ENCODE measurements around the gene ARHGAP15.

ARHGAP15 gene

DNA sequence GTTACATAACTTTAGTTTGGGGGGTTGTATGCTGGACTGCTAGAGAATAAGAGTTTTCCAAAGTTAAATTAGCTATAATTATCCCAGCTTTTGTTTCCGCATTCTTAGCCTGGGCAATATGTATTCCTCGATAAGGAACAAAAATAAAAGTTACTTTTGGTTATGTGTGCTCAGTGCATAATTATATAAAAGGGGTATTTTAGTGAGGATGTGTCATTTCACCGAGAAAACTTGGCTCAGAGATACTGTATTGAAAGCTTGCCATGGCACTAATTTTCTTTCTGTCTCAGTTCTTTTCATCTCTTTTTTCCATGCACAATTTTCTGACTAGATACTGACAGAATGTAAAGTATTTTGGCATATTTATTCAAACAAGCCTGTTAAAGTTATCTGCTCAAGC, 28.2 kb downstream of the ARHGAP15 start:
- no peak overlapping the region for H2AK5ac ChIP-seq (ENCODE audit: low read length)
- no peak overlapping the region for H2AFZ ChIP-seq (ENCODE audit: insufficient read depth, low read length, poor library complexity)

GRCh38 chr2:143158098-143158497, 28.9 kb downstream of the ARHGAP15 start:
- Histone ChIP-seq H2AFZ (ENCODE audit: insufficient read depth, low read length, poor library complexity) (no peak overlapping the region), H3K4me1 (ENCODE audit: control insufficient read depth in 1 of 2, insufficient read depth in 2 of 2, low read length in 2 of 2) (no peaks in the 10 kb centered on the region), H3K27ac (ENCODE audit: low read depth, low read length) (no peak overlapping the region), H3K14ac (ENCODE audit: low read length) (no peak overlapping the region), H2BK12ac (ENCODE audit: low read length) (no peak overlapping the region), H3K9ac (ENCODE audit: low read length) (no peak overlapping the region), H3K36me3 (ENCODE audit: control insufficient read depth in 1 of 2, insufficient read depth in 2 of 2, low read length in 2 of 2) (no peaks in the 10 kb centered on the region), H3K18ac (ENCODE audit: low read length) (no peak overlapping the region), H4K12ac (ENCODE audit: low read depth, low read length) (no peak overlapping the region), H4K91ac (ENCODE audit: low read depth, low read length) (no peak overlapping the region), H3K4me3 (ENCODE audit: low read depth, low read length) (no peak overlapping the region), H3K4ac (ENCODE audit: low read depth, low read length) (no peak overlapping the region), H2AK5ac (ENCODE audit: low read length) (no peak overlapping the region), H3K23ac (ENCODE audit: low read length) (no peak overlapping the region), H3K79me1 (ENCODE audit: low read length) (no peaks in the 10 kb centered on the region), H3K4me2 (ENCODE audit: low read length) (no peak overlapping the region), H2BK120ac (ENCODE audit: insufficient read depth, low read length, poor library complexity) (no peak overlapping the region), H3K9me3 (ENCODE audit: insufficient read depth, low read depth, low read length) (no peaks in the 10 kb centered on the region), H2BK5ac (ENCODE audit: low read depth, low read length, poor library complexity) (no peak overlapping the region), H3K27me3 (ENCODE audit: insufficient read depth, low read length) (no peaks in the 10 kb centered on the region), H3K79me2 (ENCODE audit: control insufficient read depth, insufficient read depth, low read length, poor library complexity) (no peaks in the 10 kb centered on the region), H4K8ac (ENCODE audit: low read depth, low read length) (no peak overlapping the region)
- no CpG with 5 or more reads among the region's 3 CpGs for WGBS (ENCODE audit: extremely low coverage, insufficient coverage, insufficient read length)
- DNase-seq: no peak

More for the DNA sequence above, 28.2 kb downstream of the ARHGAP15 start:
- Histone ChIP-seq H3K79me2 (ENCODE audit: control insufficient read depth, insufficient read depth, low read length, poor library complexity) (no peaks in the 10 kb centered on the region), H3K27me3 (ENCODE audit: insufficient read depth, low read length) (no peaks in the 10 kb centered on the region), H4K12ac (ENCODE audit: low read depth, low read length) (no peak overlapping the region), H3K36me3 (ENCODE audit: control insufficient read depth in 1 of 2, insufficient read depth in 2 of 2, low read length in 2 of 2) (no peaks in the 10 kb centered on the region), H3K4me2 (ENCODE audit: low read length) (no peak overlapping the region), H3K9me3 (ENCODE audit: insufficient read depth, low read depth, low read length) (no peaks in the 10 kb centered on the region), H2BK5ac (ENCODE audit: low read depth, low read length, poor library complexity) (no peak overlapping the region), H3K4ac (ENCODE audit: low read depth, low read length) (no peak overlapping the region), H3K79me1 (ENCODE audit: low read length) (no peaks in the 10 kb centered on the region), H2BK120ac (ENCODE audit: insufficient read depth, low read length, poor library complexity) (no peak overlapping the region), H3K27ac (ENCODE audit: low read depth, low read length) (no peak overlapping the region), H3K18ac (ENCODE audit: low read length) (no peak overlapping the region), H3K4me3 (ENCODE audit: low read depth, low read length) (no peak overlapping the region), H4K91ac (ENCODE audit: low read depth, low read length) (no peak overlapping the region), H3K23ac (ENCODE audit: low read length) (no peak overlapping the region), H4K8ac (ENCODE audit: low read depth, low read length) (no peak overlapping the region), H3K14ac (ENCODE audit: low read length) (no peak overlapping the region), H2BK12ac (ENCODE audit: low read length) (no peak overlapping the region), H3K4me1 (ENCODE audit: control insufficient read depth in 1 of 2, insufficient read depth in 2 of 2, low read length in 2 of 2) (no peaks in the 10 kb centered on the region), H3K9ac (ENCODE audit: low read length) (no peak overlapping the region)
- no CpG with 5 or more reads among the region's 3 CpGs for WGBS (ENCODE audit: extremely low coverage, insufficient coverage, insufficient read length)
- DNase-seq: no peak

- Histone ChIP-seq H3K14ac (ENCODE audit: low read length) (no peak overlapping the region), H3K79me2 (ENCODE audit: control insufficient read depth, insufficient read depth, low read length, poor library complexity) (no peaks in the 10 kb centered on the region), H2AK5ac (ENCODE audit: low read length) (no peak overlapping the region), H3K27ac (ENCODE audit: low read depth, low read length) (no peak overlapping the region), H3K27me3 (ENCODE audit: insufficient read depth, low read length) (no peaks in the 10 kb centered on the region), H3K18ac (ENCODE audit: low read length) (no peak overlapping the region), H4K91ac (ENCODE audit: low read depth, low read length) (no peak overlapping the region), H3K4ac (ENCODE audit: low read depth, low read length) (no peak overlapping the region), H4K8ac (ENCODE audit: low read depth, low read length) (no peak overlapping the region), H3K9ac (ENCODE audit: low read length) (no peak overlapping the region), H3K4me1 (ENCODE audit: control insufficient read depth in 1 of 2, insufficient read depth in 2 of 2, low read length in 2 of 2) (no peaks in the 10 kb centered on the region), H3K79me1 (ENCODE audit: low read length) (no peaks in the 10 kb centered on the region), H3K4me3 (ENCODE audit: low read depth, low read length) (no peak overlapping the region), H4K12ac (ENCODE audit: low read depth, low read length) (no peak overlapping the region), H2BK120ac (ENCODE audit: insufficient read depth, low read length, poor library complexity) (no peak overlapping the region), H2AFZ (ENCODE audit: insufficient read depth, low read length, poor library complexity) (no peak overlapping the region), H3K9me3 (ENCODE audit: insufficient read depth, low read depth, low read length) (no peaks in the 10 kb centered on the region), H3K36me3 (ENCODE audit: control insufficient read depth in 1 of 2, insufficient read depth in 2 of 2, low read length in 2 of 2) (no peaks in the 10 kb centered on the region), H2BK5ac (ENCODE audit: low read depth, low read length, poor library complexity) (no peak overlapping the region), H3K4me2 (ENCODE audit: low read length) (no peak overlapping the region), H3K23ac (ENCODE audit: low read length) (no peak overlapping the region), H2BK12ac (ENCODE audit: low read length) (no peak overlapping the region)
- DNase-seq: no peak
- WGBS (ENCODE audit: extremely low coverage, insufficient coverage, insufficient read length): no CpG with 5 or more reads among the region's 10 CpGs
These were observed 29.6 kb downstream of the ARHGAP15 start for GRCh38 chr2:143158551-143159485.

DNA sequence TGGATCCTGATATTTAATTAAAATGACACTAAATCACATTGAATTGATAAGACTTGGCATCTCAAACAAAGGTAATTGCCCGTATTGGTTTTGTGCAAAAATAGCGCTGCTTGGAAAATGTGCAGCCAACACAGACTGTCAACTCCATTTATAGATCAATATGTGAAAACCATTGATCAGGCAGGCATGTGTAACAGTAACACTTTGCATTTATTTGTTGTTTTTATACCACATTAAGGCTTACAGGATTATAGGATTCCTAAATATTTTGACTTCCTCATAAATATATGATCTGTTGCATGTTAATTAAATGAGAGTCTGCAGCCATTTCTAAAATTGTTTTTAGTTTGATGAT, 30.2 kb downstream of the ARHGAP15 start:
- Histone ChIP-seq H3K79me1 (ENCODE audit: low read length) (no peaks in the 10 kb centered on the region), H3K27ac (ENCODE audit: low read depth, low read length) (no peak overlapping the region), H3K4me2 (ENCODE audit: low read length) (no peak overlapping the region), H4K12ac (ENCODE audit: low read depth, low read length) (no peak overlapping the region), H2BK5ac (ENCODE audit: low read depth, low read length, poor library complexity) (no peak overlapping the region), H3K79me2 (ENCODE audit: control insufficient read depth, insufficient read depth, low read length, poor library complexity) (no peaks in the 10 kb centered on the region), H3K4me3 (ENCODE audit: low read depth, low read length) (no peak overlapping the region), H3K4ac (ENCODE audit: low read depth, low read length) (no peak overlapping the region), H3K23ac (ENCODE audit: low read length) (no peak overlapping the region), H3K36me3 (ENCODE audit: control insufficient read depth in 1 of 2, insufficient read depth in 2 of 2, low read length in 2 of 2) (no peaks in the 10 kb centered on the region), H3K9me3 (ENCODE audit: insufficient read depth, low read depth, low read length) (no peaks in the 10 kb centered on the region), H4K91ac (ENCODE audit: low read depth, low read length) (no peak overlapping the region), H2AFZ (ENCODE audit: insufficient read depth, low read length, poor library complexity) (no peak overlapping the region), H4K8ac (ENCODE audit: low read depth, low read length) (no peak overlapping the region), H2BK12ac (ENCODE audit: low read length) (no peak overlapping the region), H3K14ac (ENCODE audit: low read length) (no peak overlapping the region), H3K18ac (ENCODE audit: low read length) (no peak overlapping the region), H3K4me1 (ENCODE audit: control insufficient read depth in 1 of 2, insufficient read depth in 2 of 2, low read length in 2 of 2) (no peaks in the 10 kb centered on the region), H2AK5ac (ENCODE audit: low read length) (no peak overlapping the region), H3K9ac (ENCODE audit: low read length) (no peak overlapping the region), H3K27me3 (ENCODE audit: insufficient read depth, low read length) (no peaks in the 10 kb centered on the region), H2BK120ac (ENCODE audit: insufficient read depth, low read length, poor library complexity) (no peak overlapping the region)
- WGBS (ENCODE audit: extremely low coverage, insufficient coverage, insufficient read length): no CpG with 5 or more reads among the region's 2 CpGs
- no peak for DNase-seq

Data from trophoblast cell (in vitro differentiated cells and primary cell).